ENCODE data around the gene MAJIN. TPM values are rescaled to one million over a fixed set of nuclear protein-coding genes. Genes with fewer than 3 reads are reported as not detected.

Gene MAJIN
- total and polyA plus RNA-seq, 12 donors, result not detected

- WGBS, 2 donors, result 88 to 90% methylated on average over 11 of the region's 11 CpGs
- Histone ChIP-seq H3K4me3 (no peak overlapping the region), H3K4me1 (no peaks in the 10 kb centered on the region), H3K9me3 (no peaks in the 10 kb centered on the region), H3K27me3 (no peaks in the 10 kb centered on the region), H3K27ac (no peak overlapping the region), H3K36me3 (peaks cover 0 to 100% (median 91%) of the 10 kb centered on the region in 9 donors)
- DNase-seq (no peak), ATAC-seq (no peak)
- intact Hi-C loops (cut with DNase I), result no loop called here
- TF ChIP-seq, protein P1, sequence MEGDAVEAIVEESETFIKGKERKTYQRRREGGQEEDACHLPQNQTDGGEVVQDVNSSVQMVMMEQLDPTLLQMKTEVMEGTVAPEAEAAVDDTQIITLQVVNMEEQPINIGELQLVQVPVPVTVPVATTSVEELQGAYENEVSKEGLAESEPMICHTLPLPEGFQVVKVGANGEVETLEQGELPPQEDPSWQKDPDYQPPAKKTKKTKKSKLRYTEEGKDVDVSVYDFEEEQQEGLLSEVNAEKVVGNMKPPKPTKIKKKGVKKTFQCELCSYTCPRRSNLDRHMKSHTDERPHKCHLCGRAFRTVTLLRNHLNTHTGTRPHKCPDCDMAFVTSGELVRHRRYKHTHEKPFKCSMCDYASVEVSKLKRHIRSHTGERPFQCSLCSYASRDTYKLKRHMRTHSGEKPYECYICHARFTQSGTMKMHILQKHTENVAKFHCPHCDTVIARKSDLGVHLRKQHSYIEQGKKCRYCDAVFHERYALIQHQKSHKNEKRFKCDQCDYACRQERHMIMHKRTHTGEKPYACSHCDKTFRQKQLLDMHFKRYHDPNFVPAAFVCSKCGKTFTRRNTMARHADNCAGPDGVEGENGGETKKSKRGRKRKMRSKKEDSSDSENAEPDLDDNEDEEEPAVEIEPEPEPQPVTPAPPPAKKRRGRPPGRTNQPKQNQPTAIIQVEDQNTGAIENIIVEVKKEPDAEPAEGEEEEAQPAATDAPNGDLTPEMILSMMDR (IDR thresholded peaks at IDR 0.05), result no peak
These were observed 63.1 kb downstream of the MAJIN start for GRCh38 chr11:64908766-64909165.

- Histone ChIP-seq H3K36me3 (peaks cover 0 to 100% (median 89%) of the 10 kb centered on the region in 9 donors), H3K27ac (no peak overlapping the region), H3K9me3 (no peaks in the 10 kb centered on the region), H3K4me3 (no peak overlapping the region), H3K4me1 (no peaks in the 10 kb centered on the region), H3K27me3 (no peaks in the 10 kb centered on the region)
- ATAC-seq (no peak), DNase-seq (no peak)
- intact Hi-C loops (cut with DNase I), result no loop called here
- WGBS, 2 donors, result 96 to 97% methylated on average over 12 to 13 of the region's 13 CpGs
- TF ChIP-seq, protein P1 (IDR thresholded peaks at IDR 0.05), result no peak
These were observed 65.6 kb downstream of the MAJIN start for GRCh38 chr11:64906314-64906635.

GRCh38 chr11:64905516-64906313 lies 66.2 kb downstream of the MAJIN start:
- intact Hi-C loops (cut with DNase I), result no loop called here
- DNase-seq (no peak), ATAC-seq (peak in 1 of 8 donors; percentile 4)
- Histone ChIP-seq H3K36me3 (peaks cover 0 to 100% (median 85%) of the 10 kb centered on the region in 9 donors), H3K4me1 (no peaks in the 10 kb centered on the region), H3K27ac (no peak overlapping the region), H3K4me3 (no peak overlapping the region), H3K27me3 (no peaks in the 10 kb centered on the region), H3K9me3 (no peaks in the 10 kb centered on the region)
- TF ChIP-seq, protein P1 (IDR thresholded peaks at IDR 0.05), result no peak
- 95 to 96% methylated on average over 25 of the region's 25 CpGs for WGBS, 2 donors

- Histone ChIP-seq H3K36me3 (peaks cover 0 to 100% (median 77%) of the 10 kb centered on the region in 9 donors), H3K4me1 (no peaks in the 10 kb centered on the region), H3K27ac (no peak overlapping the region), H3K4me3 (no peak overlapping the region), H3K27me3 (no peaks in the 10 kb centered on the region), H3K9me3 (no peaks in the 10 kb centered on the region)
- intact Hi-C loops (cut with DNase I), result no loop called here
- 94 to 95% methylated on average over 23 of the region's 23 CpGs for WGBS, 2 donors
- DNase-seq (no peak), ATAC-seq (no peak)
- TF ChIP-seq, protein P1 (IDR thresholded peaks at IDR 0.05), result no peak
These were observed 68.5 kb downstream of the MAJIN start for GRCh38 chr11:64903291-64903833.

Measured in heart right ventricle (tissue), 16 donors.